ENCODE data around the gene XAGE1B.
"Not testable (repeated sequence)": the region's sequence is repeated elsewhere in the genome, so short reads cannot be mapped to it uniquely, and the experiment has no call there.

The XAGE1B gene

GRCh38 chrX:52516987-52517325 is at the start of gene XAGE1B:
Gene XAGE1B, minus strand, starts transcription at chrX:52517063. Its CDS starts 1,536 bp downstream, at chrX:52515527.
- not testable (repeated sequence) for DNase-seq

GRCh38 chrX:52563105-52563504 is 46.2 kb upstream of the XAGE1B start:
- no peak for DNase-seq

GRCh38 chrX:52558140-52558539 is 41.3 kb upstream of the XAGE1B start:
- DNase-seq, result no peak

- no peak for DNase-seq
Measured at GRCh38 chrX:52556741-52557140, 39.9 kb upstream of the XAGE1B start.

- no peak for DNase-seq
Measured at GRCh38 chrX:52553995-52554642, 37.3 kb upstream of the XAGE1B start.

GRCh38 chrX:52548769-52549168 is 31.9 kb upstream of the XAGE1B start:
- DNase-seq, result not testable (repeated sequence)

- no peak for DNase-seq
Measured at GRCh38 chrX:52544147-52544840, 27.4 kb upstream of the XAGE1B start.

GRCh38 chrX:52542311-52542710 is 25.4 kb upstream of the XAGE1B start:
- DNase-seq, result no peak

GRCh38 chrX:52541051-52541450 is 24.2 kb upstream of the XAGE1B start:
- not testable (repeated sequence) for DNase-seq

GRCh38 chrX:52516110-52516986 is 515 bp downstream of the XAGE1B start:
- not testable (repeated sequence) for DNase-seq

GRCh38 chrX:52511126-52511525 is 5.7 kb downstream of the XAGE1B start:
- DNase-seq, result not testable (repeated sequence)

- no peak for DNase-seq
Measured at GRCh38 chrX:52509916-52510315, 6.9 kb downstream of the XAGE1B start.

- no peak for DNase-seq
Measured at GRCh38 chrX:52507331-52507730, 9.5 kb downstream of the XAGE1B start.

- DNase-seq, result no peak
Measured at GRCh38 chrX:52504551-52504950, 12.3 kb downstream of the XAGE1B start.

GRCh38 chrX:52501362-52501761 is 15.5 kb downstream of the XAGE1B start:
- DNase-seq, result not testable (repeated sequence)

- not testable (repeated sequence) for DNase-seq
Measured at GRCh38 chrX:52496419-52496772, 20.5 kb downstream of the XAGE1B start.

GRCh38 chrX:52495545-52496418 is 21.1 kb downstream of the XAGE1B start, which contains the start of gene XAGE1A:
Gene XAGE1A, plus strand, starts transcription at chrX:52495808. Its CDS starts 1,554 bp downstream, at chrX:52497362.
- DNase-seq, result not testable (repeated sequence)

- DNase-seq, result not testable (repeated sequence)
Measured at GRCh38 chrX:52471301-52471700, 45.6 kb downstream of the XAGE1B start.

Measured in islet precursor cell (in vitro differentiated cells).